ENCODE data around the gene NUB1. TPM values are rescaled to one million over a fixed set of nuclear protein-coding genes. Genes with fewer than 3 reads are reported as not detected.
A peak's percentile ranks its signal among the peaks of the same experiment; 100 is the strongest.

The NUB1 gene
- total RNA-seq, 1 donor from 2014 or later = 28.2 TPM

DNA sequence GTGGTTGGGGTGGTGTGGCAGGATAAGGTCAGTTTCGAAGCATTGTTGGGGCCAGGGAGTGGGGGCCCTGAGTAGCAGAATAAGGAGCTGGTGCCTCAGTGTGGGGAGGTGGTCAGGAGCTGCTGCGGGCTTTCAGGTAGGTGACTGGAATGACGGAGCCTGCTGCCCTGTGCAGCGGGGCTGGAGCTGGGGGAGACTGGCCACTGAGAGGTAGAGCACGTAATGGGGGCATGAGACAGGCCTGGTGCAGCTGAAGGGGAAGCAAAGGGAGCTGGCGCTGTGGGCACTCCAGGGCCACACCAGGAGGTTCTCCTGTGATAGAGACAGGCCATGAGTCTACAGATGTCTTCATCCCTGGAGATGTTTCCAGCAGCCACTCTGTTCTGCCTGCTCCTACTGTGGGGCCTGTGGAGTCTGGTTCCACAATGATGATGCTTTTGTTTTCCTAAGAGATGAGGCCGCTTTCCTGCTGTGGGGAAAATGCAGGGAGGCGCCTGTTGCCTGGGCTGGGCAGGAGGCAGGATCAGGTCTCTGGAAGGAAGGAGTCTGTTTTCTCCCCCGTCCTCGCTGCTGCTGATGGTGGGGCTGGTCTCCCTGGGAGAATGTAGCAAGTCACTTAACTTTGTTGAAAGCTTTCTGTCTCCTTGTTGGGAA, 31.1 kb downstream of the NUB1 start:
- intact Hi-C loops (cut with DNase I) = no loop called here
- peaks cover 42 to 69% of the 10 kb centered on the region in 2 donors for H3K36me3 ChIP-seq
- peaks cover 0 to 15% of the 10 kb centered on the region in 2 donors for H3K4me1 ChIP-seq
- TF ChIP-seq, protein P1, sequence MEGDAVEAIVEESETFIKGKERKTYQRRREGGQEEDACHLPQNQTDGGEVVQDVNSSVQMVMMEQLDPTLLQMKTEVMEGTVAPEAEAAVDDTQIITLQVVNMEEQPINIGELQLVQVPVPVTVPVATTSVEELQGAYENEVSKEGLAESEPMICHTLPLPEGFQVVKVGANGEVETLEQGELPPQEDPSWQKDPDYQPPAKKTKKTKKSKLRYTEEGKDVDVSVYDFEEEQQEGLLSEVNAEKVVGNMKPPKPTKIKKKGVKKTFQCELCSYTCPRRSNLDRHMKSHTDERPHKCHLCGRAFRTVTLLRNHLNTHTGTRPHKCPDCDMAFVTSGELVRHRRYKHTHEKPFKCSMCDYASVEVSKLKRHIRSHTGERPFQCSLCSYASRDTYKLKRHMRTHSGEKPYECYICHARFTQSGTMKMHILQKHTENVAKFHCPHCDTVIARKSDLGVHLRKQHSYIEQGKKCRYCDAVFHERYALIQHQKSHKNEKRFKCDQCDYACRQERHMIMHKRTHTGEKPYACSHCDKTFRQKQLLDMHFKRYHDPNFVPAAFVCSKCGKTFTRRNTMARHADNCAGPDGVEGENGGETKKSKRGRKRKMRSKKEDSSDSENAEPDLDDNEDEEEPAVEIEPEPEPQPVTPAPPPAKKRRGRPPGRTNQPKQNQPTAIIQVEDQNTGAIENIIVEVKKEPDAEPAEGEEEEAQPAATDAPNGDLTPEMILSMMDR (IDR thresholded peaks at IDR 0.05) = no peak
- DNase-seq (ENCODE audit: low spot score in 2 of 2) = peak in 1 of 2 donors; percentile 57
- no peaks in the 10 kb centered on the region for H3K9me3 ChIP-seq
- H3K27ac ChIP-seq = no peak overlapping the region
- H3K27me3 ChIP-seq = no peaks in the 10 kb centered on the region
- H3K4me3 ChIP-seq = no peak overlapping the region

DNA sequence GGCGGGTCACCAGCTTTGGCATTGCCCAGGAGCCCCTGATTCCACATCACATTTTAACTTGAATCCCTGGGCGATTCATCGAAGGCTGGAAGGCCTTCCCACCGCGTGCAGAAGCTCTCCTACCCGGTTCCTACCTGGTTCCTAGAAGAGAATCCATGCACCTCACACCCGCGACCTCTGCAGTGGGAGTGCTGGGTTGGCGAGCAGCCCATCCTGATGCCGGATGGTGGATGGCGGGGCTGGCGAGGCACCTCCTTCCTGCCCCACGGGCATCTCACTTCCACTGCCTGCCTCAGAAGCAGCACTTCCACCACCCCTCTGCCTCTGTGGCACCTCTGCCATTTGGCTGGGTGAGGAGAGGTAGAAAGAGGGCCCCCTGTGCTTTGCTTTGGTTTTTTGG, 32.0 kb downstream of the NUB1 start:
- Histone ChIP-seq H3K4me3 (no peak overlapping the region), H3K27ac (no peak overlapping the region), H3K27me3 (no peaks in the 10 kb centered on the region), H3K36me3 (peaks cover 42 to 77% of the 10 kb centered on the region in 2 donors), H3K9me3 (no peaks in the 10 kb centered on the region), H3K4me1 (peaks cover 0 to 7% of the 10 kb centered on the region in 2 donors)
- TF ChIP-seq, protein P1 (IDR thresholded peaks at IDR 0.05) = no peak
- intact Hi-C loops (cut with DNase I) = no loop called here
- DNase-seq (ENCODE audit: low spot score in 2 of 2) = no peak

DNA sequence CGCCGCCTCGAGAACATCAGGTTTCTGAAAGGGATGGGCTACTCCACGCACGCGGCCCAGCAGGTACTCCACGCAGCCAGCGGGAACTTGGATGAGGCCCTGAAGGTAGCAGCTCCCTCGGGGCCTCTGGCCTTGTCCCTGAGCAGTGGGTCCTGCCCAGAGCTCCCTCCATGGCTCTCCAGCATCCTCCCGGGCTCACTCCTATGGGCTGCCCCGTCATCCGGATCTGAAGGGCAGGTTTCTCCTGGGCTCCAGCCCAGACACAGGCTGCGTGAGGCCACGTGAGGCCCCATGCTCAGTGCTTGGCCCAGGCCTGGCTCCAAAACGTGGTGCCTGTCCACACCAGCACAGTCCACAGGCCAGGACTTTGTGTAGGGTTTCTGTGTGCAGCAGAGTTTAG, 32.5 kb downstream of the NUB1 start:
- TF ChIP-seq, protein P1 (IDR thresholded peaks at IDR 0.05) = no peak
- Histone ChIP-seq H3K4me3 (no peak overlapping the region), H3K9me3 (no peaks in the 10 kb centered on the region), H3K27ac (no peak overlapping the region), H3K36me3 (peaks cover 42 to 79% of the 10 kb centered on the region in 2 donors), H3K27me3 (no peaks in the 10 kb centered on the region), H3K4me1 (peaks cover 0 to 2% of the 10 kb centered on the region in 2 donors)
- intact Hi-C loops (cut with DNase I) = no loop called here
- no peak for DNase-seq (ENCODE audit: low spot score in 2 of 2)

DNA sequence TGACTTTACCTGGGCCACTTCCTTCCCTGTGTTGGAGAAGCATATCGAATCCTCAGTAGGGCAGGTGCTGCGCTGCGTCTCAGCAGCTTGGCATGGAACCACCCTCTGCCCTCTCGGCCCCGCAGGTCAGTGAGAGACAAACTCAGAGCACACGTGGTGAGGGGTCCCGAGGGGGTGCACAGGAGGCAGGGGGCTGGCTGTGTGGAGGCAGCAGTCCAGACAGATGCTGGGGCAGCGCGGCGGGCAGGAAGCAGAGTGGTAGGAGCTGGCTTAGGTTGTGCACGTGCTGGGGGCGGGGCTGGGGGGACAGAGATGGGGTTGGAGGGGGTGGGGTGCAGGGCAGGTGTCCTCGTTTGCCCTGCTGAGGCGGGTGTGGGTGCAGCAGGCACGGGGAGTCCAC, 33.1 kb downstream of the NUB1 start:
- H3K4me3 ChIP-seq = no peak overlapping the region
- no peak overlapping the region for H3K27ac ChIP-seq
- TF ChIP-seq, protein P1 (IDR thresholded peaks at IDR 0.05) = no peak
- H3K36me3 ChIP-seq = peaks cover 42 to 76% of the 10 kb centered on the region in 2 donors
- H3K27me3 ChIP-seq = no peaks in the 10 kb centered on the region
- intact Hi-C loops (cut with DNase I) = no loop called here
- no peaks in the 10 kb centered on the region for H3K9me3 ChIP-seq
- H3K4me1 ChIP-seq = peaks cover 0 to 2% of the 10 kb centered on the region in 2 donors
- no peak for DNase-seq (ENCODE audit: low spot score in 2 of 2)

DNA sequence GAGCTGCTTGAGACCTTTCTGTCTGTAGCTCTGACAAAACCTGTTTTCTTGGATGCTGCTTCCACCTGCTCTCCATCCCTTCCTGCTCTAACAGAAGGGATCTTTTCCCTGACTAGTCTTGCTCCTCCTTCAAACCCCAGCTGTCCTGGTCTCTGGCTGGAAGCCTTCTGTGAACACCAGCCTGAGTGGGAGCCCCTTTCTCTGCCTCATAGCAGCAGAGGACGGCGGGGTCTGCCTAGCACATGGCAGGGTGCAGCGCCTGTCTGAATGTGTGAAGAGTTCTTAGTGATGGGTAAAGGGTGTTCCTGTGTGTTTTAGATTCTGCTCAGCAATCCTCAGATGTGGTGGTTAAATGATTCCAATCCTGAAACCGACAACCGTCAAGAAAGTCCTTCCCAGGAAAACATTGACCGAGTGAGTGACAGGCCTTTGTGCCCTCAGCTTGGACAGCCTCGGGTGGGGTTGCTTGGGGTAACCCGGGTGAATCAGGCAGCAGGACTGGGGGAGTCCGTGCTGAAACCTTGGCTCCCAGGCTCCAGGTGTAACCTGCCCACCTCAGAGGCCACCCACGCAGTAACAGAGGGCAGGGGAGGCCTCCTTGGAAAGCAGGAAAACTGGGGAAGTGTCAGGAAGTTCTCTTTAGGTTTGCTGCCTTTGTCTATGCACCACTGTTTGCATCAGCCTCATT, 34.1 kb downstream of the NUB1 start:
- TF ChIP-seq, protein P1 (IDR thresholded peaks at IDR 0.05) = no peak
- Histone ChIP-seq H3K4me3 (no peak overlapping the region), H3K4me1 (no peaks in the 10 kb centered on the region), H3K9me3 (no peaks in the 10 kb centered on the region), H3K27ac (no peak overlapping the region), H3K27me3 (no peaks in the 10 kb centered on the region), H3K36me3 (peaks cover 42 to 71% of the 10 kb centered on the region in 2 donors)
- DNase-seq (ENCODE audit: low spot score in 2 of 2) = no peak
- intact Hi-C loops (cut with DNase I) = no loop called here

Data from ascending aorta (tissue), 2 donors.